Uterus (tissue), 4 donors: ENCODE results near the gene LHFPL6. TPM values are rescaled to one million over a fixed set of nuclear protein-coding genes. Genes with fewer than 3 reads are reported as not detected.

Source experiments
- DNase-seq, 2 donors: peaks; one replicate each; pipeline ENCODE4 v3.0.0-alpha.2; 2019 to 2020
- H3K27ac ChIP-seq, 2 donors: fragments of 200-600 bp; sonication (generic); 1 replicate in 1 of 2; 2 replicates in 1 of 2; pipeline ENCODE4 v1.5.1; 2016 to 2018
- H3K27me3 ChIP-seq, 2 donors: fragments of 200-600 bp; sonication (generic); one replicate each; pipeline ENCODE4 v1.5.1; 2018 to 2019; ENCODE audit warnings: control low read depth in 1 of 2
- H3K36me3 ChIP-seq, 2 donors: fragments of 200-600 bp; sonication (generic); one replicate each; pipeline ENCODE4 v1.5.1; 2019; ENCODE audit warnings: control low read depth in 1 of 2
- H3K4me1 ChIP-seq, 2 donors: fragments of 200-600 bp; sonication (generic); one replicate each; pipeline ENCODE4 v1.5.1; 2018 to 2019; ENCODE audit warnings: control low read depth in 1 of 2
- H3K4me3 ChIP-seq, 2 donors: fragments of 200-600 bp; sonication (generic); 1 replicate in 1 of 2; 2 replicates in 1 of 2; pipeline ENCODE4 v1.5.1; 2018 to 2019; ENCODE audit warnings: mild to moderate bottlenecking in 1 of 2
- H3K9me3 ChIP-seq, 2 donors: fragments of 200-600 bp; sonication (generic); one replicate each; pipeline ENCODE4 v1.5.1; 2019; ENCODE audit warnings: control low read depth in 1 of 2
- CTCF ChIP-seq, 4 experiments: fragments of 200-600 bp in 2 of 4; fragments of 450-650 bp in 2 of 4; sonication (generic) in 2 of 4; IDR thresholded peaks; one replicate each; pipeline ENCODE4 v1.5.1; 2016 to 2019; ENCODE audit warnings: antibody characterized with exemption in 4 of 4, mild to moderate bottlenecking in 2 of 4, moderate library complexity in 1 of 4
- POLR2A ChIP-seq, 2 donors: fragments of 450-650 bp; IDR thresholded peaks; one replicate each; pipeline ENCODE4 v1.6.1; 2016; ENCODE audit warnings: antibody characterized with exemption in 2 of 2, mild to moderate bottlenecking in 1 of 2, moderate library complexity in 1 of 2
- intact Hi-C: fragments of 100-400 bp; cut with DNase I; formaldehyde crosslinking; loops from one replicate; pipeline ENCODE4 v1.15.1; 2023; ENCODE audit warnings: low total_unique reads
- total RNA-seq, 4 donors: library from RNA; depleted of rRNA in 3 of 4; stranded (reverse); fragments of >200 nt in 3 of 4; gene quantifications; one replicate each; pipeline versions ENCODE4 v1.1.0 to v1.2.4, GENCODE V29; 2014 to 2023
- donor health status: DM: yes; HTN: yes; CAD: no.

The LHFPL6 gene
- total RNA-seq, 4 donors from 2014 or later, result 37.9 to 105 (median 86.8) TPM

- no peaks in the 10 kb centered on the region for H3K36me3 ChIP-seq
- no peaks in the 10 kb centered on the region for H3K9me3 ChIP-seq
- no peak for DNase-seq
- TF ChIP-seq POLR2A (IDR thresholded peaks at IDR 0.05) (no peak), CTCF (IDR thresholded peaks at IDR 0.05) (no peak)
- no peaks in the 10 kb centered on the region for H3K4me1 ChIP-seq
- intact Hi-C loops, result no loop called here
- no peaks in the 10 kb centered on the region for H3K27me3 ChIP-seq
- peak overlapping the region; percentile 80 to 81 for H3K4me3 ChIP-seq
- H3K27ac ChIP-seq, result peak overlapping the region; percentile 91
These were observed 748 bp downstream of the LHFPL6 start for GRCh38 chr13:39602277-39602613.

- no peaks in the 10 kb centered on the region for H3K36me3 ChIP-seq
- TF ChIP-seq CTCF (IDR thresholded peaks at IDR 0.05) (no peak), POLR2A (IDR thresholded peaks at IDR 0.05) (no peak)
- intact Hi-C loops, result no loop called here
- H3K4me1 ChIP-seq, result no peaks in the 10 kb centered on the region
- H3K4me3 ChIP-seq, result peak overlapping the region; percentile 80 to 81
- no peak for DNase-seq
- H3K9me3 ChIP-seq, result no peaks in the 10 kb centered on the region
- peak overlapping the region; percentile 91 for H3K27ac ChIP-seq
- no peaks in the 10 kb centered on the region for H3K27me3 ChIP-seq
These were observed 1.4 kb downstream of the LHFPL6 start for GRCh38 chr13:39601636-39602035.

GRCh38 chr13:39600766-39601165 lies 2.2 kb downstream of the LHFPL6 start:
- Histone ChIP-seq H3K4me3 (peak overlapping the region; percentile 5 to 80), H3K27me3 (no peaks in the 10 kb centered on the region), H3K36me3 (no peaks in the 10 kb centered on the region), H3K9me3 (no peaks in the 10 kb centered on the region), H3K27ac (peak overlapping the region; percentile 10 to 91), H3K4me1 (no peaks in the 10 kb centered on the region)
- no peak for DNase-seq
- intact Hi-C loops, result no loop called here
- TF ChIP-seq CTCF (IDR thresholded peaks at IDR 0.05), result no peak
- no peak for TF ChIP-seq POLR2A (IDR thresholded peaks at IDR 0.05)

GRCh38 chr13:39599842-39600241 lies 3.2 kb downstream of the LHFPL6 start:
- intact Hi-C loops, result no loop called here
- no peak for TF ChIP-seq POLR2A (IDR thresholded peaks at IDR 0.05)
- Histone ChIP-seq H3K4me1 (no peaks in the 10 kb centered on the region), H3K9me3 (no peaks in the 10 kb centered on the region), H3K27ac (peak overlapping the region; percentile 10 to 51), H3K27me3 (no peaks in the 10 kb centered on the region), H3K4me3 (peak overlapping the region; percentile 3 to 80), H3K36me3 (no peaks in the 10 kb centered on the region)
- DNase-seq, result no peak

GRCh38 chr13:39599012-39599411 lies 4.0 kb downstream of the LHFPL6 start:
- intact Hi-C loops, result no loop called here
- DNase-seq, result no peak
- Histone ChIP-seq H3K27me3 (no peaks in the 10 kb centered on the region), H3K27ac (peak overlapping the region in 1 of 2 donors; percentile 51), H3K4me1 (no peaks in the 10 kb centered on the region), H3K36me3 (no peaks in the 10 kb centered on the region), H3K9me3 (no peaks in the 10 kb centered on the region), H3K4me3 (peak overlapping the region in 1 of 2 donors; percentile 80)
- TF ChIP-seq CTCF (IDR thresholded peaks at IDR 0.05) (no peak), POLR2A (IDR thresholded peaks at IDR 0.05) (no peak)

- no peak overlapping the region for H3K4me3 ChIP-seq
- H3K36me3 ChIP-seq, result no peaks in the 10 kb centered on the region
- TF ChIP-seq POLR2A (IDR thresholded peaks at IDR 0.05), result no peak
- TF ChIP-seq CTCF (IDR thresholded peaks at IDR 0.05), result peak in 1 of 4 experiments; percentile 10
- H3K9me3 ChIP-seq, result no peaks in the 10 kb centered on the region
- intact Hi-C loops, result no loop called here
- DNase-seq, result no peak
- H3K27me3 ChIP-seq, result no peaks in the 10 kb centered on the region
- no peaks in the 10 kb centered on the region for H3K4me1 ChIP-seq
- peak overlapping the region in 1 of 2 donors; percentile 51 for H3K27ac ChIP-seq
These were observed 5.2 kb downstream of the LHFPL6 start for GRCh38 chr13:39597838-39598237.
